SK-N-MC (cell line): ENCODE results near the gene PDE4D.
"Not testable (repeated sequence)": the region's sequence is repeated elsewhere in the genome, so short reads cannot be mapped to it uniquely, and the experiment has no call there.

Source experiments
- DNase-seq: peaks from one replicate; pipeline ENCODE4 v3.0.0-alpha.2; 2011; ENCODE audit warnings: low read depth, low spot score
- H3K27ac ChIP-seq: fragments of 200-600 bp; sonication (generic); 2 replicates; pipeline ENCODE4 v1.5.1; 2016; ENCODE audit warnings: mixed run types
- H3K36me3 ChIP-seq: fragments of 200-600 bp; sonication (generic); 2 replicates; pipeline ENCODE4 v1.6.1; 2017; ENCODE audit warnings: antibody characterized with exemption, low read length, mixed read lengths; ENCODE audit not compliant: insufficient read depth
- H3K4me3 ChIP-seq: fragments of 200-600 bp; sonication (generic); 2 replicates; pipeline ENCODE4 v1.5.1; 2016
- H3K9ac ChIP-seq: fragments of 200-600 bp; sonication (generic); 2 replicates; pipeline ENCODE4 v1.8.0; 2017; ENCODE audit warnings: mixed run types, mixed read lengths; ENCODE audit not compliant: insufficient read length
- H3K9me3 ChIP-seq: fragments of 200-600 bp; sonication (generic); 2 replicates; pipeline ENCODE4 v1.6.1; 2017; ENCODE audit warnings: low read depth, mild to moderate bottlenecking, antibody characterized with exemption, low read length, moderate library complexity, mixed read lengths
- EZH2 ChIP-seq: fragments of 200-600 bp; sonication (generic); IDR thresholded peaks from one replicate; pipeline ENCODE4 v1.6.1; 2017; ENCODE audit warnings: antibody characterized with exemption
- FOXP2 ChIP-seq: optimal IDR thresholded peaks from 2 replicates; pipeline ENCODE3; 2011; ENCODE audit warnings: mild to moderate bottlenecking, moderate library complexity; ENCODE audit not compliant: insufficient read depth; ENCODE audit errors: extremely low read length, control extremely low read depth
- POLR2AphosphoS5 ChIP-seq: IDR thresholded peaks from 2 replicates; pipeline ENCODE4 v1.6.1; 2012; ENCODE audit warnings: mild to moderate bottlenecking, low read depth, low read length, borderline replicate concordance

Gene PDE4D

DNA sequence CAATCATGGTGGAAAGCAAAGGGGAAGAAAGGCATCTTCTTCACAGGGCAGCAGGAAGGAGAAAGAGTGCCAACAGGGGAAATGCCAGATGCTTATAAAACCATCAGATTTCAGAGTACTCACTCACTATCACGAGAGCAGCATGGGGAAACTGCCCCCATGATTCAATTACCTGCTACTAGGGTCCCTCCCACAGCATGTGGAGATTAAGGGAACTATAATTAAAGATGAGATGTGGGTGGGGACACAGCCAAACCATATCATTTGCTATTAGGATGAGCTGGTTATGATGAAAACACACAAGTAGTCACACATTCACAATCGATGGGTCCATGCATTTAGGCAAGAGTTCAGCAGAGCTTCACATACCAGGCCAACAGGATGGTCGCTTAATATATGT, 469.0 kb downstream of the PDE4D start:
- H3K4me3 ChIP-seq: no peak overlapping the region
- H3K9me3 ChIP-seq: no peaks in the 10 kb centered on the region
- no peaks in the 10 kb centered on the region for H3K36me3 ChIP-seq
- TF ChIP-seq POLR2AphosphoS5 (no peak), FOXP2 (no peak), EZH2 (no peak)
- H3K9ac ChIP-seq: no peak overlapping the region
- DNase-seq: no peak
- no peak overlapping the region for H3K27ac ChIP-seq

DNA sequence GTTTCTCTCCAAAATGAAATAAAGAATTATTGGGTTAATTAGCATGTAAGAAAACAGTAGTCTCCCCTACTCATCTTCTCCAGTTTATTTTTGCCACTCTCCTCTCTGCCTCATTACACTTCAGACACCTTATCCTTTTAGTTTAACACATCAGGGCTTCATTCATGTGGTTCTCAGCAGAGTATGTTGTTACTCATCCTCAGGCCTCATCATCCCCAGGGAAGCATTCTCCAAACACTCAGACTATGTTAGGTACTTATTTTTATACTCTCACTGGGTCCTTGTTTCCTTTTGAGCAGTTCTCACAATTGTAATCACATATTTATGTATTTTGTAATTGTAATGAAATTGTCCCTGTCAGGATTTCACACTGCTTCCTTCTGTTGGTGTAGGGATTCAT, 470.5 kb downstream of the PDE4D start:
- no peak for TF ChIP-seq FOXP2
- TF ChIP-seq EZH2: no peak
- no peak for TF ChIP-seq POLR2AphosphoS5
- H3K36me3 ChIP-seq: no peaks in the 10 kb centered on the region
- H3K27ac ChIP-seq: no peak overlapping the region
- no peak for DNase-seq
- no peaks in the 10 kb centered on the region for H3K9me3 ChIP-seq
- H3K9ac ChIP-seq: no peak overlapping the region
- H3K4me3 ChIP-seq: no peak overlapping the region

DNA sequence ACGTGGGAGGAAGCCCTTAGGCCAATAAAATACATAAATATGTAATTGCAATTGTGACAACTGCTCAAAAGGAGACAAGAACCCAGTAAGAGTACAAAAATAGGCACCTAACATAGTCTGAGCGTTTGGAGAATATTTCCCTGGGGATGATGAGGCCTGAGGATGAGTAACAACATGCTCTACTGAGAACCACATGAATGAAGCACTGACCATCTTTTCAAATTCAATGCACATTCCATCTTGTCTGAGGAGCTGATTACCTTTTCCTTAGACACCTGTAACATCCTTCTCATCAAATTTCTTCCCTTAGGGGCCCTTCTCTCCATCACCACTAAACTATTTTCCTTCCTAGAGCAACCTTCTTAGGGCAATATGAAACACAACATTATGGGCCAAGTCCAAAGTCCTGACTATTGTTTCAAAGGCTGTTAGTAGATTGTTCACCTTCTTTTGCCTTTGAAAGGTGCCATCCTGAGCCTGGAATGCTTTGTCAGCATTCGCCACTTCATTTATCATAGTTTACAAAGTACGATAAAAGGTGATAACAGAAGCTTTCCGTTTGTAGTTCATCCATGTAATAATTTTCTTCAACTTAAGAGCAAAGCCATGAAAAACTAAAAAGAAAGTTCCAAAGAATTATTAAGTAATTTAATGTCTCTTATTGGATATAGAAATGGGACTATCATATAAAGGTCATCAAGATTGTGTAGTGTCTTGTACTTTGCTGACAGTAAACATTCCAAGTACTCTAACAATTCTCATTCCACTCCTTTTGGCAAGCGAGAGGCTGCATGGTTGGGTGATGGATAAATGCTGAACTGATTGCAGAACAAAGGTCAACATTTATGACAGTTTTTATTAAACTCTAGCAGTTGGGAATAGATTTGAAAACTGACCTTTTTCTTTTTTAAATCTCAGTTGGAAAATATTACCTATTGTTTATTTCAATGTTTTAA, 471.3 kb downstream of the PDE4D start:
- no peak for TF ChIP-seq EZH2
- TF ChIP-seq FOXP2: no peak
- TF ChIP-seq POLR2AphosphoS5: no peak
- no peaks in the 10 kb centered on the region for H3K36me3 ChIP-seq
- H3K27ac ChIP-seq: no peak overlapping the region
- H3K4me3 ChIP-seq: no peak overlapping the region
- H3K9ac ChIP-seq: no peak overlapping the region
- no peak for DNase-seq
- H3K9me3 ChIP-seq: no peaks in the 10 kb centered on the region

DNA sequence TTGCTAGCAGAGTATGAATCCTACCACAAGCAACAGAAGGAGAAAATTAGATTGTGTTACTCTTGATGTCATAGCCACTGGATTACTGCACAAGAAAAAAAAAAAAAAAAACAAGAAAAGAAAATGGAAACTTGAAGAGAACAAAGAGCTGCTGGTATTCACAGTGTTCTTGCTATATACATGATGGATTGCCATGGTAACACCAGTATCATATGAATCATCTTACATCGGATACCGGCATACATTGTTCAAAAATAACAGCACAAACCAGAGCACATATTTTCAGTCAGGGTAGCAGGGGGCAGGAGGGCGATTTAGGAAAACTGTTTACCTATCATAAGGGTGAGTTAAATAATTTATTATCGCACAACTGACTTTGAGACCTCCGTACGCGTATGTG, 472.9 kb downstream of the PDE4D start:
- Histone ChIP-seq H3K4me3 (no peak overlapping the region), H3K27ac (no peak overlapping the region), H3K9me3 (no peaks in the 10 kb centered on the region), H3K9ac (no peak overlapping the region), H3K36me3 (no peaks in the 10 kb centered on the region)
- no peak for DNase-seq
- no peak for TF ChIP-seq POLR2AphosphoS5
- no peak for TF ChIP-seq EZH2
- no peak for TF ChIP-seq FOXP2

DNA sequence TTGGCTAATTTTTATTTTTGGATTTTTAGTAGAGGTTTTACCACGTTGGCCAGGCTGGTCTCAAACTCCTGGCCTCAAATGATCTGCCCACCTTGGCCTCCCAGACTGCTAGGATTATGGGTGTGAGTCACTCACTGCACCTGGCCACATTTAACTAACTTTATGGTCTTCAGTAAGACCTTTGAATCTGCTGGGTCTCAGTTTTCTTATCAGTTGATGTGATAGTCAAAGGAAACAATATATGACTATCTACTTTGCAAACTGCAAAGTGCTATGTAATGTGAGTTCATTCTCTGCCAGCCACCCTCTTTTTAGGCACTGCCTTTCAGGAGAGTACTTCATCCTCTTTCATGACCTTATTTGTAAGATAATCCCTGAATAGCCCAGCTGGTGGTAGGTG, 474.7 kb downstream of the PDE4D start:
- DNase-seq: no peak
- Histone ChIP-seq H3K9me3 (no peaks in the 10 kb centered on the region), H3K9ac (no peak overlapping the region), H3K4me3 (no peak overlapping the region), H3K27ac (no peak overlapping the region), H3K36me3 (no peaks in the 10 kb centered on the region)
- TF ChIP-seq POLR2AphosphoS5: no peak
- TF ChIP-seq FOXP2: no peak
- TF ChIP-seq EZH2: no peak

DNA sequence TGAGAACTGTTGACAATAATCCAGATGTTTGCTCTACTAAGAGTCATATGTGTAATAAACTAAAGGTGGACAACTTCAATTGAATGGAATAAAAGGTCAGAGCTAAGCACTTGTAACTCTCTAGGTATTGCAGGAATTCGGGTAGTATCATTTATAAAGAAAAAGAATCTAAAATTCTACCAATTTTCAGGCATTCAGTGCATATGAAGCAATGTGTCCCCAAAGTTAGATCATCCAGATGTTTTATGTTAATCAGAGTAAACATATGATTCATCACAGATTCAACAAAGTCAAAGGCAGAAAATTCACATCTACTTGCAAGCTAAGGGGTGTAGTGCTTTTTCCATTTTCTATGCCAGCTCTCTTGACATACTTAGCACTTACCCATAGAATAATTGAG, 477.1 kb downstream of the PDE4D start:
- no peak for TF ChIP-seq POLR2AphosphoS5
- TF ChIP-seq FOXP2: no peak
- TF ChIP-seq EZH2: no peak
- no peaks in the 10 kb centered on the region for H3K36me3 ChIP-seq
- H3K9me3 ChIP-seq: no peaks in the 10 kb centered on the region
- H3K9ac ChIP-seq: no peak overlapping the region
- no peak for DNase-seq
- no peak overlapping the region for H3K27ac ChIP-seq
- H3K4me3 ChIP-seq: no peak overlapping the region

DNA sequence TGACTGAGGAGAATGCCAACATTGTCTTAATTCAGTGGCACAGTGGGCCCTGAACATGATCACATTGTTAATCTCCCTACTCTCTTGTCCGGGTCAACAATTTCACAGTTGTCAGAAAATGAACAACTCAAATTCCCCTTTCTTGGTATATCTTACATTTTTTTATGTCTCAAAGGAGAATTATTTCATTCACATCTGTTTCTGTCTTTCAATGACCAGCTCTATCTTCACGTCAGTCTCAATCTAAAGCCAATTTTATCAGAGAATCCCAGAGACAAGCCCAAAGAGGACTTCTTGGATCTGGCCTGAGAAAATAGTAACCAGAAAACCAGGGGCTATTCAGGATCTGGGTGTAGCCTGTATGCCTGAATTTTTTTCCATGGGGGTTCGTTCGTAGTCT, 477.5 kb downstream of the PDE4D start:
- no peaks in the 10 kb centered on the region for H3K36me3 ChIP-seq
- no peak for TF ChIP-seq EZH2
- TF ChIP-seq FOXP2: no peak
- TF ChIP-seq POLR2AphosphoS5: no peak
- no peaks in the 10 kb centered on the region for H3K9me3 ChIP-seq
- H3K27ac ChIP-seq: no peak overlapping the region
- no peak for DNase-seq
- no peak overlapping the region for H3K9ac ChIP-seq
- H3K4me3 ChIP-seq: no peak overlapping the region

DNA sequence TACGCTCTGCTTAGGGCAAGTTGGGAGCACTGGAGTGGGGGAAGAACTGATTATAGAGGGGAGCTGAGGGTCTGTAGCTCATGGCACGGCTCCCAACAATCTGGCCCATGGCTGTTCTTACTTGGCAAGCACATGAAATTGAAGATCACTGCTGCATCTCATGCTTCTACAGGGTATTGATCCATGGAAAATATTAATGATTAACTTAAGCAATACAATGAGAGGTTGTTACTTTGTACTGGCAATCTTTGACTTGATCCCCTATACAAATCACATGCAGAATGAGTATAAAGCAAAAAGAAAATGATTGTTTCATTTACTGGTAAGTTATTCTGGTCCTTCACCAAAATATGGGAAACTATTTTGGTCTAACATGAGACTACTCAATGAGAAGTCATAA, 481.1 kb downstream of the PDE4D start:
- Histone ChIP-seq H3K27ac (no peak overlapping the region), H3K4me3 (no peak overlapping the region), H3K9me3 (no peaks in the 10 kb centered on the region), H3K9ac (no peak overlapping the region), H3K36me3 (no peaks in the 10 kb centered on the region)
- DNase-seq: no peak
- TF ChIP-seq EZH2 (no peak), FOXP2 (no peak), POLR2AphosphoS5 (no peak)

DNA sequence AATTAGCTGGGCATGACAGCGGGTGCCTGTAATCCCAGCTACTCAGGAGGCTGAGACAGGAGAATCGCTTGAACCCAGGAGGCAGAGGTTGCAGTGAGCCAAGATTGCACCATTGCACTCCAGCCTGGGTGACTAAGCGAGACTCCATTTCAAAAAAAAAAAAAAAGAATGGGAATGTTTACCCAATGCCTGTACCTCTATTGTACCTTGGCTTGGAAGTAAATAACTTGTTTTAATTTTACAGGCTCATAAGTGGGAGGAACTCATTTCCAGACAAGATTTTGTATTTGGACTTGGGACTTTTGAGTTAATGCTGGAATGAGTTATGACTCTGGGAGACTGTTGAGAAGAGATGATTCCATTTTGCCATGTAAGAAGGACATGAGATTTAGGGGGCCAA, 484.5 kb downstream of the PDE4D start:
- not testable (repeated sequence) for H3K9me3 ChIP-seq, H3K4me3 ChIP-seq, H3K27ac ChIP-seq, H3K9ac ChIP-seq, H3K36me3 ChIP-seq, DNase-seq
